H1 (cell line): ENCODE results near the gene MYLK. TPM values are rescaled to one million over a fixed set of nuclear protein-coding genes. Genes with fewer than 3 reads are reported as not detected.

Experiments
- polyA plus RNA-seq, 7 experiments: library from polyadenylated mRNA; depleted of rRNA in 3 of 7; stranded (reverse) in 5 of 7; unstranded in 2 of 7; fragments of >200 nt in 5 of 7; fragments of 200-250 nt in 2 of 7; gene quantifications; 1 replicate in 5 of 7; 2 replicates in 1 of 7; 4 replicates in 1 of 7; pipeline versions ENCODE4 v1.2.1 to v1.2.3, GENCODE V29; 2011 to 2013; ENCODE audit warnings: missing spikeins in 2 of 7, mixed read lengths in 2 of 7
- total RNA-seq: library from RNA; stranded (reverse); fragmentation: NEBNext Ultra II Directional; extraction: Animal tissue kit (Norgen Biotek cat#: 25700); gene quantifications from 2 replicates; pipeline ENCODE4 v1.2.1, GENCODE V29; 2021
- TF ChIP-seq, protein P1 (sequence below): fragments of 300-600 bp; sonication (generic); IDR thresholded peaks from 2 replicates; pipeline ENCODE4 v1.7.1; 2012; ENCODE audit warnings: low read length, moderate library complexity, mild to moderate bottlenecking, inconsistent platforms; ENCODE audit not compliant: insufficient replicate concordance
- TF ChIP-seq, protein P2 (sequence below): IDR thresholded peaks from 2 replicates; pipeline ENCODE4 v1.6.1; 2012; ENCODE audit warnings: inconsistent platforms

MYLK gene
- total and polyA plus RNA-seq, 2 of the 8 experiments (the other 6 are each of a cell fraction or from before 2014, with no cell fraction given), result 11.6 to 21.3 TPM

DNA sequence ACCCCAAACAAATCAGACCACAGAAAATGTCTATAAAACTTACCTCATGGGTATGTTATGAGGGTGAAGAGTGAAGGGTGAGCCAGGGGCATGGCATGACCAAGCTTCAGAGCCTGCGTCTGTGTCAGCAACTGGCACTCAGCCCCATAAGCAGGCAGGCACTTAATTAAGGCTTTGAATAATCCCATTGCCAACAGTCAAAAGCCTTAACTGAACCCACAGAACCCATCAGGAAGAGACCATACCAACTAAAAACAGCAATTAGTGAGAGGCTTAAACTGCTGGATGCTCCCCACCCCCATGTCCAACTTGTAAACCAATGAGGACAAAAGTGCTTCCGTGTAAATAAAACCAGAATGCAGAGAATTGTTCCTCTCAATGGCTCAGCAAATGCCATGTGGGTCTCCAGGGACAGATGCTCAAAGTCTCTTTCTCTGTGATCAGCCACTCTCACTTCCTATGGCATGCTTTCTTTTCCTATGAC is 126.0 kb downstream of the MYLK start (continued):
- TF ChIP-seq, protein P1, sequence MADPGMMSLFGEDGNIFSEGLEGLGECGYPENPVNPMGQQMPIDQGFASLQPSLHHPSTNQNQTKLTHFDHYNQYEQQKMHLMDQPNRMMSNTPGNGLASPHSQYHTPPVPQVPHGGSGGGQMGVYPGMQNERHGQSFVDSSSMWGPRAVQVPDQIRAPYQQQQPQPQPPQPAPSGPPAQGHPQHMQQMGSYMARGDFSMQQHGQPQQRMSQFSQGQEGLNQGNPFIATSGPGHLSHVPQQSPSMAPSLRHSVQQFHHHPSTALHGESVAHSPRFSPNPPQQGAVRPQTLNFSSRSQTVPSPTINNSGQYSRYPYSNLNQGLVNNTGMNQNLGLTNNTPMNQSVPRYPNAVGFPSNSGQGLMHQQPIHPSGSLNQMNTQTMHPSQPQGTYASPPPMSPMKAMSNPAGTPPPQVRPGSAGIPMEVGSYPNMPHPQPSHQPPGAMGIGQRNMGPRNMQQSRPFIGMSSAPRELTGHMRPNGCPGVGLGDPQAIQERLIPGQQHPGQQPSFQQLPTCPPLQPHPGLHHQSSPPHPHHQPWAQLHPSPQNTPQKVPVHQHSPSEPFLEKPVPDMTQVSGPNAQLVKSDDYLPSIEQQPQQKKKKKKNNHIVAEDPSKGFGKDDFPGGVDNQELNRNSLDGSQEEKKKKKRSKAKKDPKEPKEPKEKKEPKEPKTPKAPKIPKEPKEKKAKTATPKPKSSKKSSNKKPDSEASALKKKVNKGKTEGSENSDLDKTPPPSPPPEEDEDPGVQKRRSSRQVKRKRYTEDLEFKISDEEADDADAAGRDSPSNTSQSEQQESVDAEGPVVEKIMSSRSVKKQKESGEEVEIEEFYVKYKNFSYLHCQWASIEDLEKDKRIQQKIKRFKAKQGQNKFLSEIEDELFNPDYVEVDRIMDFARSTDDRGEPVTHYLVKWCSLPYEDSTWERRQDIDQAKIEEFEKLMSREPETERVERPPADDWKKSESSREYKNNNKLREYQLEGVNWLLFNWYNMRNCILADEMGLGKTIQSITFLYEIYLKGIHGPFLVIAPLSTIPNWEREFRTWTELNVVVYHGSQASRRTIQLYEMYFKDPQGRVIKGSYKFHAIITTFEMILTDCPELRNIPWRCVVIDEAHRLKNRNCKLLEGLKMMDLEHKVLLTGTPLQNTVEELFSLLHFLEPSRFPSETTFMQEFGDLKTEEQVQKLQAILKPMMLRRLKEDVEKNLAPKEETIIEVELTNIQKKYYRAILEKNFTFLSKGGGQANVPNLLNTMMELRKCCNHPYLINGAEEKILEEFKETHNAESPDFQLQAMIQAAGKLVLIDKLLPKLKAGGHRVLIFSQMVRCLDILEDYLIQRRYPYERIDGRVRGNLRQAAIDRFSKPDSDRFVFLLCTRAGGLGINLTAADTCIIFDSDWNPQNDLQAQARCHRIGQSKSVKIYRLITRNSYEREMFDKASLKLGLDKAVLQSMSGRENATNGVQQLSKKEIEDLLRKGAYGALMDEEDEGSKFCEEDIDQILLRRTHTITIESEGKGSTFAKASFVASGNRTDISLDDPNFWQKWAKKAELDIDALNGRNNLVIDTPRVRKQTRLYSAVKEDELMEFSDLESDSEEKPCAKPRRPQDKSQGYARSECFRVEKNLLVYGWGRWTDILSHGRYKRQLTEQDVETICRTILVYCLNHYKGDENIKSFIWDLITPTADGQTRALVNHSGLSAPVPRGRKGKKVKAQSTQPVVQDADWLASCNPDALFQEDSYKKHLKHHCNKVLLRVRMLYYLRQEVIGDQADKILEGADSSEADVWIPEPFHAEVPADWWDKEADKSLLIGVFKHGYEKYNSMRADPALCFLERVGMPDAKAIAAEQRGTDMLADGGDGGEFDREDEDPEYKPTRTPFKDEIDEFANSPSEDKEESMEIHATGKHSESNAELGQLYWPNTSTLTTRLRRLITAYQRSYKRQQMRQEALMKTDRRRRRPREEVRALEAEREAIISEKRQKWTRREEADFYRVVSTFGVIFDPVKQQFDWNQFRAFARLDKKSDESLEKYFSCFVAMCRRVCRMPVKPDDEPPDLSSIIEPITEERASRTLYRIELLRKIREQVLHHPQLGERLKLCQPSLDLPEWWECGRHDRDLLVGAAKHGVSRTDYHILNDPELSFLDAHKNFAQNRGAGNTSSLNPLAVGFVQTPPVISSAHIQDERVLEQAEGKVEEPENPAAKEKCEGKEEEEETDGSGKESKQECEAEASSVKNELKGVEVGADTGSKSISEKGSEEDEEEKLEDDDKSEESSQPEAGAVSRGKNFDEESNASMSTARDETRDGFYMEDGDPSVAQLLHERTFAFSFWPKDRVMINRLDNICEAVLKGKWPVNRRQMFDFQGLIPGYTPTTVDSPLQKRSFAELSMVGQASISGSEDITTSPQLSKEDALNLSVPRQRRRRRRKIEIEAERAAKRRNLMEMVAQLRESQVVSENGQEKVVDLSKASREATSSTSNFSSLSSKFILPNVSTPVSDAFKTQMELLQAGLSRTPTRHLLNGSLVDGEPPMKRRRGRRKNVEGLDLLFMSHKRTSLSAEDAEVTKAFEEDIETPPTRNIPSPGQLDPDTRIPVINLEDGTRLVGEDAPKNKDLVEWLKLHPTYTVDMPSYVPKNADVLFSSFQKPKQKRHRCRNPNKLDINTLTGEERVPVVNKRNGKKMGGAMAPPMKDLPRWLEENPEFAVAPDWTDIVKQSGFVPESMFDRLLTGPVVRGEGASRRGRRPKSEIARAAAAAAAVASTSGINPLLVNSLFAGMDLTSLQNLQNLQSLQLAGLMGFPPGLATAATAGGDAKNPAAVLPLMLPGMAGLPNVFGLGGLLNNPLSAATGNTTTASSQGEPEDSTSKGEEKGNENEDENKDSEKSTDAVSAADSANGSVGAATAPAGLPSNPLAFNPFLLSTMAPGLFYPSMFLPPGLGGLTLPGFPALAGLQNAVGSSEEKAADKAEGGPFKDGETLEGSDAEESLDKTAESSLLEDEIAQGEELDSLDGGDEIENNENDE, result no peak
- TF ChIP-seq, protein P2, sequence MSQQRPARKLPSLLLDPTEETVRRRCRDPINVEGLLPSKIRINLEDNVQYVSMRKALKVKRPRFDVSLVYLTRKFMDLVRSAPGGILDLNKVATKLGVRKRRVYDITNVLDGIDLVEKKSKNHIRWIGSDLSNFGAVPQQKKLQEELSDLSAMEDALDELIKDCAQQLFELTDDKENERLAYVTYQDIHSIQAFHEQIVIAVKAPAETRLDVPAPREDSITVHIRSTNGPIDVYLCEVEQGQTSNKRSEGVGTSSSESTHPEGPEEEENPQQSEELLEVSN, result no peak
